Activated gamma-delta T cell (primary cell): ENCODE measurements around the gene ALPP.
"Not testable (repeated sequence)": the region's sequence is repeated elsewhere in the genome, so short reads cannot be mapped to it uniquely, and the experiment has no call there.

Source experiments
- DNase-seq: peaks from one replicate; lab custom pipeline; 2025; lab: John Stamatoyannopoulos, UW
- total RNA-seq, 2 donors: gene quantifications; one replicate each; lab custom pipeline; 2026; lab: John Stamatoyannopoulos, UW

The ALPP gene
- 0 reads per million in 2 donors for total RNA-seq

DNA sequence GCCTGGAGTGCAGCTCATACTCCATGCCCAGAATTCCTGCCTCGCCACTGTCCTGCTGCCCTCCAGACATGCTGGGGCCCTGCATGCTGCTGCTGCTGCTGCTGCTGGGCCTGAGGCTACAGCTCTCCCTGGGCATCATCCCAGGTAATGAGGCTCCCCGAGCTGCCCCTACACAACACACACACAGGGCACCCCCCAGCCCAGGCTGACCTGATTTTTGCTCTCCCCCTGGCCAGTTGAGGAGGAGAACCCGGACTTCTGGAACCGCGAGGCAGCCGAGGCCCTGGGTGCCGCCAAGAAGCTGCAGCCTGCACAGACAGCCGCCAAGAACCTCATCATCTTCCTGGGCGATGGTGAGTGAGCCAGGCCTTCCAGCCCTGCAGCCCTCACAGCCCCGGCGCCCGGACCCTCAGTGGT, at the start of gene ALPP:
Gene ALPP (plus strand): TSS at position 17 of the 417 bp plus-strand sequence. CDS start 52 bp downstream, at position 69.
- not testable (repeated sequence) for DNase-seq

DNA sequence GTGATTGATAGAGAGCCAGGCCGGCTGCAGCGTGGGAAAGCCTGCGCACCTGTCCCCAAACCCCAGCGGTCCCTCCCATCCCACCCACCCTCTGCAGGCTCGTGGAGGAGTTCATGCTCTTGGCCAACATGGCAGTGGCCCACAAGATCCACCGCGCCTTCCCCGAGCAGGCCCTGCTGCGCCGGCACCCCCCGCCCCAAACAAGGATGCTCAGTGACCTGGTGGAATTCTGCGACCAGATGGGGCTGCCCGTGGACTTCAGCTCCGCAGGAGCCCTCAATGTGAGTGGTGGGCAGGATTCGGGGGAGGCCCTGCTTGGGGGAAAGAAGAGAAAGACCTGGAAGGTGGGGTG, 48.9 kb upstream of the ALPP start:
- no peak for DNase-seq

DNA sequence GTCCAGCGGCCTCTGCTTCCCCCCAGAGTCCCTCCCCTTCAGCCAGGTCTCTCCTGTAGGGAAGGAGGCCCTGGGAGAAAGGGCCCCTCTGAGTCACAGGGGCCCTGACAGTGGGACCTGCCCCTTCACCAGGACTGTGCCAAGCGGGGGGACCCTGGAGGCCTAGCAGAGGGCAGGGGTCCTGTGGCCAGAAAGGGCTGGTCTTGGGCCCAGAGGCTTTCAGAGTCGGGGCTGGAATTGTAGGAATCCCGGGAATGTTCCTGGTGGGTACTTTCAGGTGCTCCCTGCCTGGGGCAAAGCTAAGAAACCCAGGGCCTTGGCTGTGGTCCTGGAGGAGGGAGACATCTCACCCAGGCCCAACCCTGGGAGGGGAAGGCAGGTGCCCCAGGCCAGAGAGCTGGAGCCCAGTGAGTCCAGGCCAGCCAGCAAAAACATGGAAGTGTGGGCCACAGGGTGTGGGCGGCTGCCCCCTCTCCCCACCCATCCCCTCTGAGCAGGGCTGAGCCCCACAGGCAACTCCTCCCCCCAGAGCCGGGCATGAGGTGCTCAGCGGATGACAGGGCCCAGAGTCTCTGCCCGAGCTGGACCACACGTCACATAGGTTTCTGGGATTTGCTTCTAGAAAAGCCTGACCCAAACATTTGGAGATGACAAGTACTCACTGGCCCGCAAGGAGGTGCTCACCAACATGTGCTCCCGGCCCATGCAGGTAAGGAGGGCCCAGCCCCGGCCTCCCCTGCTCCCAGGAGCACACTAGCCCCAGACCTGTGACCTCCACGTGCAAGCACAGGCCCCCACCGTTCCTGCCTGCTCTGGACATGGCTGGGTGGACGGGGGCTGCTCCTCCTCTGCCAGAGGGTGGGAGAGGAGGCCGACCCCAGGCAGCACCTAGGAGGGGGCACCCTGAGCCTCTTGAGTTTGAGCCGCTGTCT, 48.2 kb upstream of the ALPP start:
- no peak for DNase-seq

DNA sequence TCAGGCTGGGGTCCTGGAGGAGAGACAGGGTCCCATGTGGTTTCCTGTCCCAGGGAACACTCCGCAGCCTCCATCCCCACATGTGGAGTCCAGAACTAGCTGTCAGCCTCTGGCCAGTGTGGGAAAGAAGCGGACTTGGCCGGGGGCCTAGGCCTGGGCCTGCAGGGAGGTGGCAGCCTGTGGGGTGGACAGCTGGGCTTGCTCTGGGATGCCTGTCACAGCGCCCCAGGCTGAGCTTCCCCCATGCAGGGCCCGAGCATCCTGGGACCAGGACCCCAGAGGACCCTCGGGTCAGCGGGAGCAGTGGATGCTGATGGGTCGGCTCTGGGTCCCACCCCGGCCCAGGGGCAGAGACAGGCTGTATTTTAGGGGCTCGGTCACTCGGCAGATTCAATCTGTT, 47.5 kb upstream of the ALPP start:
- DNase-seq = not testable (repeated sequence)

DNA sequence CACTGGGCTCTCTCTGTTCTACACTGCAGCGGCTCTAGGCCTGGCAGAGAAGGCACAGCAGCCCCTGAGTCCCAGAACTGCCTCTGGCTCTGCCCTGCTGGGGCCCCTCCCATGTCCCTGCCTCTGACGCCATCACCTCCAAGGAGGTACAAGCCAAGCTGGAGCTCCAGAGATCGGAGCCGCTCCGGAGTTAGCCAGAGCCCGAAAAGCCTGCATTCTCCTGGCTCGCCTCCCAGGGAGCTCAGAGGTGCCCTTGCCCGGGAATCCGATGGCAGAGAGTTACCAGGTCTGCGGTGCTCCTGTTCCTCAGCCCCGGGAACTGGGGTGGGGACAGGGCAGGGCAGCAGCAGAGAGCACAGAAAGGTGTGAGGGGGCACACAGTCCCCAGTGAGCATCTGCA, 46.9 kb upstream of the ALPP start:
- DNase-seq = not testable (repeated sequence)

DNA sequence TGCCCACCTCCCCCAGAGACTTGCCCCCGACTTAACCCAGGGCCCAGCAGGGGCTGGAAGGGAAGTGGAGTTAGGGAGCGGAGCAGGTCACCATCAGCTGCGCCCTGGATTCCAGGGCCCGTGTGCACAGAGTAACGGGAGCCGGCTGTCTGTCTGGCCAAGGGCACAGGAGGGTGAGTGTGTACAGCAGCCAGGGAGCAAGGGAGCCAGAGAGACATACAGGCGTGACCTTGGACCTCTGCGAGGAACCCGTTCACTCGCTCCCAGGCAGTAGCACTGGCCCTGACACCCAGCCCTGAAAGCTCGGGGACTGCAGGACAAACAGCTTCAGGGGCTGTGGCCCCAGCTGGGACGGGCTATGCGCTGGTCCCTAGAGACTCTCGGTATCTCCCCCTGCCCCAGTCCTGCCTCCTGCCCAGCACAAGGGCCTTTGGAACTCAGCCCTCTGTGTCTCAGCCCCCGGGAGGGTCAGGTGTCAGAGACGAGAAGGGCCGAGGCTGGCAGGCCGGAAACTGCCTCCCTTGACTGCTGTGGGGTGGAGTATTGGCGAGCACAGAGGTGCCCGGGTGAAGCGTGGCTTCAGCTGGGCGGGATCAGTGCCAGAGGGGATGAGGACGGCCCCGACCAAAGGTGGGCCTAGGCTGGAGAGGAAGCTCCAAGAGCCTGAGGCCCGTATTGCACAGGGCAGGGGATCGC, 46.2 kb upstream of the ALPP start:
- DNase-seq = not testable (repeated sequence)

DNA sequence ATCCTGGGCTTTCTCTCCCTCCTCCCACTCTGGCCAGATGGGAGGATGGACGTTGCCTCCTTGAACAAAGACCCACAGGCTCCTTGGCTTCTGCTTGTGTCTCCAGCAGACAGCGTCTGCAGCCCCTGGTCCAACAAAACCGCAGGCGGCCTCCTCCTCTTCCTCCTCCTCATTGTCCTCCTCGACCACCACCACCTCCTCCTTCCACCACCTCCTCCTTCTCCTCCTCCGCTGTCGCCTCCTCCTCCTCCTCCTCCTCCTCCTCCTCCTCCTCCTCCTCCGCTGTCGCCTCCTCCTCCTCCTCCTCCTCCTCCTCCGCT, 45.7 kb upstream of the ALPP start:
- DNase-seq = no peak

DNA sequence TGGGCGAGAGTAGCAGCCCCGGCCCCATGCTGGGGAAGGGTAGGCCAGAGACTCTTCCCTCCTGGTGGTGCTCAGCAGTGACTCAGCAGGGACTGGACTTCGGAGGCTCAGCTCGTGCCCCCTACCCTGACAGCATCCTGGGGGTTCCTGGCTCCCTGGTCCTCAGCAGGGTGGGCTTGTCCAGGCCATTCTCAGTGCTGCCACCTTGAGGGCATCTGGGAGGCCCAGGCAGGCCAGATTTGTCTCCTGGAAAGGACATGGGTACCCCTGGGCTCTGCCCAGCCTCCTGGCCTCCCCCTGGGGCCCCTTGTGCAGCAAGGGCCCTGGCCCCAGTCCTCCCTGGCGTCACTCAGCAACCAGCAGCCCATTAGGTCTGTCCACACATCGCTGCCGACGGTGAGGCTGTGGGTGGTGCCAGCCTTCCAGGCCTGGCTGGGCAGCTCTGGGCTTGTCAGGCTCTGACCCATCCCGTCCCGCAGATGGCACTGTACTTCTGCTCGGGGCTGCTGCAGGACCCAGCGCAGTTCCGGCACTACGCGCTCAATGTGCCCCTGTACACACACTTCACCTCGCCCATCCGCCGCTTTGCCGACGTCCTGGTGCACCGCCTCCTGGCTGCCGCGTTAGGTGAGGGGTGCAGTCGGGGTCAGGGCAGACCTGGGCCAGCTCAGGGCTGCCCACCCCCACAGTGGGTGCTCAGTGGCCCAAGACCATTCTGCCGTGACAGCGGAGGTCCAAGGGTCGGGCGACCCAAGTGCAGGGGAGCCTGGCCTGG, 45.0 kb upstream of the ALPP start:
- no peak for DNase-seq

DNA sequence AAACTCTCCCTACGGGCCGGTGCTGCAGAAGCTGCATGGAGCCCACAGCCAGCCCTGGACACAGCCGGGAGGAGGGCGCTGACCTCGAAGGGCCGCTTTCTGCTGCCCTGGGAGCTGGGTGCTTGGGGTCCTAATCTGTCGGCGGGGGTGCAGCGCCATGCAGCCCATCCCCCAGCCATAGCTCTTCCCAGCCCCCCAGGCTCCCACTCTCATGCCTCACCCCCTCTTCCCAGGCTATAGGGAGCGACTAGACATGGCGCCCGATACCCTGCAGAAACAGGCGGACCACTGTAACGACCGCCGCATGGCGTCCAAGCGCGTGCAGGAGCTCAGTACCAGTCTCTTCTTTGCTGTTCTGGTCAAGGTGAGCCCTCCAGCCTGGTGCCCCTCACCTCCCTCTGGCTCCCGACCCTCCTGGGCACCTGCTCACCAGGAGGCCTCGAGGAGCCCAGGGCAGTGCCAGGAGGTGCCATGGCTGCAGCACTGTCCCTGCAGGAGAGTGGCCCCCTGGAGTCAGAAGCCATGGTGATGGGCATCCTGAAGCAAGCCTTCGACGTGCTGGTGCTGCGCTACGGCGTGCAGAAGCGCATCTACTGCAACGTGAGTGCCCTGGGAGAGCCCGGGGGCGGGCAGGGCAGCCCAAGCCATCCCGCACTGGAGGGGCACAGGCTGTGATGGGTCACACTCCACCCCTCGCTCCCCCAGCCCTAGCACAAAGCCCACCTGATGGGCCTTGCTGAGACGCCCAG, 44.2 kb upstream of the ALPP start:
- DNase-seq = not testable (repeated sequence)

DNA sequence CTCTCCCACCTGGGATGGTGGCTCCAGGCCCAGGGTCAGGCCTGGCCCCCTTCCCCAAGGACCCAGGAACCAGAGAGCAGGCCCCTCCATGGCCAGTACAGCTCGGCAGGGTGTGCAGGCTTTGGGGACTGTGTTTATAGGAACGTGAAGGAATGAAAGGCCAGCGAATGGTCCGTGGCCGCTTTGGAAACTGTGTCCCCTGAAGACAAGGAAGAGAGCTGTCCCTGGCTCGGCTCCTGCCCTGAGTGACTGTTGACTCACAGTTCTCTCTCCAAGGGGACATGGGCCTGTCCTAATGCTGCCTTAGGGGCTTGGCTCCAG, 43.7 kb upstream of the ALPP start:
- DNase-seq = not testable (repeated sequence)

DNA sequence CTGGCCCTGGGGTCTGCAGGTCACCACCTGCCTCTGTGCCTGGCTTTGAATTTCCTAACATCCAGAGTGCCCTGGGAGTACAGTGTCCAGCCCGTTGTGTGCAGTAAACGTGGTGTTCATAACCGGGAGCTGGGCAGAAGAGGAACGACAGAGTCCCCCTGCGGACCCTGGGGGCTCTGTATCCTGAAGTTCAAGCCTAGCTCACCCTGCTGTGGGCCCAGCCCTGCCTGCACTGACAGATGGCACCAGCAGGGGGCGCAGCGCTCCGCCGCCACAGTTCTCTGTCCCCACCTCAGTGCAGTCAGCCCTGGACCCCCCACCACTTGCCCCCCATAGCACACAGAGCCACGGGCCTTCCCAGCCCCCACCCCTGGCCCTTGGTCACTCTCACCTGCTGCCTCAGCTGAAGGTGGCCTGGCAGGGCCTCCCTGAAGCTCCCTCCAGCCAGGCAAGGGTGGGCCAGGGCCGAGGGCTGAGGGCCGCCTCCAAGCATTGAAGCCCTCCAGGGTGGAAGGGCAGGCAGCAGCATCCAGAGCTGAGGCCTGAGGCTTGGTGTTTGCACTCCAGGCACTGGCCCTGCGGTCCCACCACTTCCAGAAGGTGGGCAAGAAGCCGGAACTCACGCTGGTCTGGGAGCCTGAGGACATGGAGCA, 43.2 kb upstream of the ALPP start:
- not testable (repeated sequence) for DNase-seq

DNA sequence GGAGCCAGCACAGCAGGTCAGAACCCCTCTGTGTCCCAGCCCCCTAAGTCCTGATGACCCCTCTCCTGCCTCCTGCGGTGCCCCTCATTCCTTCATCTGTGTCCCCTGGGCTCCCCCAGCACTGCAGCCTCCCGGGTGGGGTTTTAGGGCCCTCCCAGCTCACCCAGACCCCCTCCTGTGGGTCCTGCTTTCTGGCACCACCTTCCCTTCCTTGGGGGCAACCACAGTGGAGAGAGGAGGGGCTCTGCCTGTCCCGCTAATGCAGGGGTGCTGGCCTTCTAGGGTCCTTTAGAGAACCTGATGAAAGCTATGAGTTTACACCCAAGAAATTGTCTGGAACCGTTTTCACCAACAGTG, 42.7 kb upstream of the ALPP start:
- DNase-seq = no peak

DNA sequence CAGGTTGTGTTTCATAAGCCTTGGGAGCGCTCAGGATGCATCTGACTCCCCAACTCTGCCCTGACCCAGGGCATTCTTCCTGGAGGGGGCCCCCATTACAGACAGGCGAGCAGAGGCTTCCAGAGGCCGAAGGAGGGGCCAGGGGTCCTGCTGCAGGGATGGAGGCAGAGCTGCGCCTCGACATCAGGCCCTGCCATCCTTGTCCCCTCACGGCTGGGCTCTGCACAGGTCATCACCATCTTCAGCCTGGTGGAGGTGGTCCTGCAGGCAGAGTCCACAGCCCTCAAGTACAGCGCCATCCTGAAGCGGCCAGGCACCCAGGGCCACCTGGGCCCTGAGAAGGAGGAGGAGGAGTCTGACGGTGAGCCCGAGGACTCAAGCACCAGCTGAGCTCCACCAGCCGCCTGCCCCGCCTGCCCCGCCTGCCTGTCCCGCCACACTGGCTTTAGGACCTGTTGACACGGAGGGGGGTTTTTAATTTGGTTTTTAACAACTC, 42.3 kb upstream of the ALPP start:
- DNase-seq = no peak

DNA sequence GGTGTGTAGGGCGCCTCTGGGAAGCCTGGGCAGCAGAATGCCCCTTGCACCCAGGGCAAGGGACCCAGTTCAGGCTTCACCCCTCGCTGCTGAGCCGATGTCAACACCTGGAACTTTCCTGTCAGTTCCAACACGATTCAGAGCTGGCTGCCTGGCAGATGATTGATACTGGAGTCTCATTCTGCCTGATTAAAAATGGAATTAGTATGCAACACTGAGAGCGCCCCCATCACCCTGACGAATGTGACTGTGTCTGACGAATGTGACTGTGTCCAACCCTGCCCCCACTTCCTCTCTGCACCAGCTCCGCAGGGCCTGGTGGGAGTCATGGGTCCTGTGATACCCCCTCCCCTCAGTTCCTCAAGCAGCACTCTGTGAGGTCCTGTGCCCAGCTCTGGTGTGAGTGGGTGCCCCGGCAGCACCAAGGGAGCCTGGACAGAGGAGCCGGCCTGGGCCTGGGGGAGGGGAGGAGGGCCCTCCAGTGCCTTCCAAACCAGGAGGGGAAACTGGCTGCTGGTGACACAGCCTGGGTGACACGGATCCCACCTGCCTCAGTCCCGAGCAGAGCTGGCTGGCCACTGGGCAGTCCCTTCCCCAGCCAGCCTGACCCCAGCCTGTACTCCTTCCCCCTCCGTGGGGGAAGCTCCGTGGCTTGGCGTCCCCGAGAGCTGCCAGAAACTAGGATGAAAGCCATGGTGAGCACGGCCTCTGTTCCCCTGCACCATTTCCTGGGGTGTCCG, 41.4 kb upstream of the ALPP start:
- no peak for DNase-seq

DNA sequence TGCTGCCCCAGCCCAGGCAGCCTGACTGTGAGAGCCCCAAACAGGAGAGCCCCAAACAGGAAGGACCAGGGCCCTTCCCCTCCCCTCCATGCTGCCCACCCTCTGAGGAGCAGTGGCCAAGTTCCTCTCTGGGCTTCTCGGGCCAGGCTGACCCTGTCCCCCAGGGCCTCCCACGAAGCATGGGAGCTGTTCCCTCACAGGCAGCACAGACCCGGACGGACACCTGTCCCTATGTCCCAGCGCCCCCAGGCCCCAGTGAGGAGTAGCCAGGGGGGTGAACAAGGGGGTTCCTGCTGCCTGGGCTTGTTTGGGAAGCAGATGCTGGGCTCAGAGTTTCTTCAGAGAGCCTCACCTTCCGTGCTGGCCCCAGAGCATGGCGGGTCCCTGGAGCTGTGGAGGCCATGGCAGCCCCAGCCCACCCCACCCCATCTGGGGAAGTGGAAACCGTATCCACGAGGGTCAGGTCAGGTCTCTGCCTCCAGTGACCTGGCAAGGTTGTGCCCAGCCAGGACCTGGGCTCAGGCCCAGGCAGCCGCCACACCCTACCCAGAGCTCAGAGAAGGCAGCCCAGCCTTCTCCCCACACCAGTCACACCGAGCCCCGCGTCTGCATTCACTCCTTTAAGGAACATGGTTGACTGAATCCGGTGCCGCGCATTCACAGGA, 40.3 kb upstream of the ALPP start:
- not testable (repeated sequence) for DNase-seq

DNA sequence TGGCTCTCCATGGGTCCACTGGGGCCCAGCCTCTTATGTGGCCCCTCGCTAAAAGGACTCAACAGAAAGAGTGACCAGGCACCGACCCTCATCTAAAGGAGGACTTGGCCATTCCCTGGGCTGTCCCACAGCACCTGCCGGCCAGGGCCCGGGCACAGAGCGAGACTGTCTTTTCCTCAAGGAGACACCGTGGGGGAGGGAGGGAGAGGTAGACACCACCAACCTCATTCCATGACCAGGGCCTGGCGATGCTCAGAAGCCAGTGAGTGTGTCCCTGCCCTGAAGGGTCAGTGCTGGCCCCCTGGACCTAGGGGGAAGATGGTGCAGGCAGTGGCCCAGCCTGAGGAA, 39.8 kb upstream of the ALPP start:
- DNase-seq = no peak

DNA sequence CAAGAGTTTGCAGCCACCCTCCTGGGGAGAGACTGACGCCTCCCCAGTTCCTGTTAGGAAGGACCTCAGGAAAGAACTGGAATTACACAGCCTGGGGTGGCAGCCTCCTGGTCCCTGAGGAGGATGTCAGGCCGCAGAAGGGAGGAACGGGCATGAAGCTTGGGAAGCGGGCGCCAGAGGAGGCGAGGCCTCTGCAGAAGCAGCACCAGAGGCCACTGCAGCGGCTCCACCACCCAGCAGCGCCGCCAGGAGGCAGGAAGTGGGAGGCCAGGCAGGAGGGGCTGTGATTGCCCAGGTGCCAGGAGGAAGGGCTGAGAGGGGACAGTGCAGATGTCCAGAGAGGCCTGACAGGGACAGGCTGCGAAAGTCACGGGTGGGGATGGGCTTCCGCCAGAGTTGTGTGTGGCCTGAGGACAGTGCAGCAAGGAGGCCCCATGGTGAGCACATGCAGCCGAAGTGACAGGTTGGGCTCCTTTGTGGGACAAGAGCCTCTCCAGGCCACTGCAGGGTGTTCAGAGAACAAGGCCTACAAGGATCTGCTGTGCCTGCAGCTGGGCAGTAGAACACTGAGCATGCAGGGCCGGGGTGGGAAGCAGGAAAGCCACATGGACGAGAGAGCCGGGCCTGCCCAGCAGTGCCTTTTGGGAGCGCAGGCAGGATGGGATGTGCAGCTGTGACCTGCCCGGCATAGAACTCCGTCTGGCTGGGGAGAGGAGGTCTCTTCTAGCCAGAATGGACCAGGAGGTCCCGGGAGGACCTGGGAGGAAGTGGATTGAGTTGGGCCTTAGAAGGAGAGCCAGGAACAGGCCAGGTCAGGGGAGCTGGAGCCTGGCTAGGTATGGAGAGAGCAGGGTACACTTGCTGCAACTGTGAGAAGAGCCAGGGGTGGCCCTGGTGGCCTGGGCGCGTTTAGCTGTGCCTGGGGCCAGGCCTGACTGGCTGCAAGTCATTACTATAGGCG, 39.1 kb upstream of the ALPP start:
- no peak for DNase-seq

DNA sequence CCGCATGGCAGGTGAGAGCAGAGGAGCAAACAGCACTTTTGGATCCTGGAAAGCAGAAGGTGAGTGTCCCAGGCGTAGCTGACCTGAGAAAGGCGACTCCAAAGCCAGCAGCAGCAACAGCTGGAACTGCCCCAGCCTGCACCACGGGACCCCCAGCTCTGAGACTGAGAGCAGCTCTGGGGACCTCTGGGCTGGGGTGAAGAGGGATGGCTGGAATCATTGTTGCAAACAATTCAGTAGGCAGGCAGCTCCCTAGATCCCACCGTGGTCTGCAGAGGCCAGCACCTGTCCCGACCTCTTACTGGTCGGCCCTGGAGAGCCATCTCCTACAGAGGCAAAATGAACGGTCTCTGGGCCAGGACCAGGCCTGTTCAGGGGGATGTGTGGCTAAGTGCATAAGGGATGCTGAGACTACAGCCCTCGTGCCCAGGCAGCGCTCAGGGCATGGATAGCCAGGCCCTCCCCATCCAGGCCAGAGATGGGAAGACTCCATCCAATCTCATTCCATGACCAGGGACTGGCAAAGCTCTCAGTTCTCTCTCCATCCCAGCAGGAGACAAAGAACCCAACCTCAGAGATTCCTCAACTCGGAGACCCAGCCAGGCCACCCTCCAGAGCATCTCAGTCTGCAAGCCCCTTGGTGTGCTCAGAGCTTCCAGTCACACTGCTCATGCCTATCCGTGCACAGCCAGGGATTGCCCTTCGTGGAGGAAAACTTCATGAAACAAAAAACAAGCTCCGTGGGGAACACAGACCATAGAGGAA, 38.2 kb upstream of the ALPP start:
- DNase-seq = no peak
